Heart left ventricle (tissue), 13 donors: ENCODE measurements around the gene TESMIN.

Experiments
- CTCF ChIP-seq, 12 donors: fragments of 200-600 bp; sonication (generic) in 4 of 12; IDR thresholded peaks; one replicate each; pipeline versions ENCODE4 v1.5.0 to v1.8.0; 2018 to 2022; ENCODE audit warnings: antibody characterized with exemption in 12 of 12, mild to moderate bottlenecking in 5 of 12
- POLR2A ChIP-seq, 2 donors: fragments of 450-650 bp; IDR thresholded peaks; one replicate each; pipeline ENCODE4 v1.6.1; 2017; ENCODE audit warnings: antibody characterized with exemption in 2 of 2, mild to moderate bottlenecking in 2 of 2, moderate library complexity in 2 of 2
- donor health status: ischemic (EF 13 %, LVEDD 7.1; RV severe dilation, severe dysfunction).
- donor health status: DM: no; HTN: yes; CAD: no.
- donor health status: DM: no; HTN: no; CAD: no.
- donor health status: ischemic (EF 25% LVEDD 6.9; RV normal size, moderate dysfunction).
- donor health status: ischemic (EF 25% LVEDD 5.7; RV mildly dilated, moderate dysfunction).
- donor health status: ischemic (EF 35%, LVEDD 5.7; RV mildly dilated, moderate dysfunction).
- donor health status: nonischemic (EF 11% LVEDD 7.7; RV severe dilation, severe dysfunction).
- donor health status: DM: yes; HTN: yes; CAD: no.
- donor health status: PGD.
- donor health status: ischemic (EF 29% LVEDD 5.4; RV normal size, mild dysfunction).
- donor health status: nonischemic (EF 23%, LVEDD 6.1; RV moderate dilation, normal function).

DNA sequence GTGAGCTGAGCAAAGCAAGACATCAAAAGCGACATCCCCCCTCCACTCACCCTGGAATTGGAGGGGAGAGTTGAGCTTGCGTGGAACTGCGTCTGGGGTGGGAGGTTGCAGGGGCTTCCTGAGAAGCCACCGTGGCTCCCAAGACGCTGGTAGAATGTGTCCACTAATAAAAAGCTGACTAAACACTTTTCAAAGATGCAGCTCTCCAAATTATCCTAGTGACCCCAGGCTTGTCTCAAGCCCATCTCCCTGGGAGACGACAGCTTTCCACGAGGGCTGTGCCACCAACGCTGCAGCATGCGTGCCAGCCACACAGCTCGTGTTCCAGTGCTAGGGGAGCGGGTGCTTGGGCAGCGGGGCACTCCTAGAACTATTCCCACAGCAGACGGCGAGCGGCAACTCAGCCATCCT lies 73.3 kb downstream of the TESMIN start:
- TF ChIP-seq CTCF (IDR thresholded peaks at IDR 0.05): no peak
- TF ChIP-seq POLR2A (IDR thresholded peaks at IDR 0.05): no peak
